Thymus (tissue), 11 donors: ENCODE results near the gene SCYL2. TPM values are rescaled to one million over a fixed set of nuclear protein-coding genes. Genes with fewer than 3 reads are reported as not detected.
A peak's percentile ranks its signal among the peaks of the same experiment; 100 is the strongest.
"Not testable (repeated sequence)": the region's sequence is repeated elsewhere in the genome, so short reads cannot be mapped to it uniquely, and the experiment has no call there.

Experiments
- DNase-seq, 9 donors: peaks; one replicate each; pipeline ENCODE4 v3.0.0-alpha.2; 2013; ENCODE audit warnings: low spot score in 9 of 9, low read depth in 6 of 9, missing footprints in 1 of 9
- H3K27ac ChIP-seq, 2 donors: one replicate each; pipeline ENCODE4 v1.5.1; 2013; ENCODE audit warnings: control low read depth in 1 of 2, low read depth in 1 of 2, low read length in 1 of 2, mild to moderate bottlenecking in 1 of 2, moderate library complexity in 1 of 2
- H3K27me3 ChIP-seq, 2 donors: one replicate each; pipeline ENCODE4 v1.5.1; 2013; ENCODE audit warnings: low read length in 1 of 2; ENCODE audit not compliant: control insufficient read depth in 2 of 2, insufficient read depth in 1 of 2
- H3K36me3 ChIP-seq, 2 donors: one replicate each; pipeline ENCODE4 v1.5.1; 2013; ENCODE audit warnings: low read length in 1 of 2, mild to moderate bottlenecking in 1 of 2, moderate library complexity in 1 of 2; ENCODE audit not compliant: control insufficient read depth in 2 of 2, insufficient read depth in 2 of 2
- H3K4me1 ChIP-seq, 2 donors: one replicate each; pipeline ENCODE4 v1.5.1; 2013; ENCODE audit warnings: low read length in 2 of 2; ENCODE audit not compliant: control insufficient read depth in 2 of 2, insufficient read depth in 2 of 2
- H3K4me3 ChIP-seq, 2 donors: one replicate each; pipeline ENCODE4 v1.5.1; 2013; ENCODE audit warnings: low read length in 2 of 2, control low read depth in 1 of 2, mild to moderate bottlenecking in 1 of 2
- H3K9me3 ChIP-seq, 2 donors: one replicate each; pipeline ENCODE4 v1.5.1; 2013; ENCODE audit warnings: low read length in 1 of 2, mild to moderate bottlenecking in 1 of 2; ENCODE audit not compliant: control insufficient read depth in 2 of 2, insufficient read depth in 1 of 2
- WGBS: extraction: QIAGEN DNeasy Blood & Tissue Kit; methylation state at CpG from one replicate; pipeline ENCODE4 v1.1.7; 2013; 5-methylcytosine and 5-hydroxymethylcytosine counted together
- polyA plus RNA-seq: library from polyadenylated mRNA; stranded (reverse); fragments of 200-250 nt; gene quantifications from one replicate; pipeline ENCODE4 v1.2.3, GENCODE V29; 2013
- total RNA-seq: library from RNA; stranded (reverse); fragments of 120-200 nt; gene quantifications from one replicate; pipeline ENCODE4 v1.2.4, GENCODE V29; 2013
- donor health status: healthy.

SCYL2 gene
- total and polyA plus RNA-seq, 2 donors: 22.4 to 31.0 TPM

- Histone ChIP-seq H3K27ac (no peak overlapping the region), H3K36me3 (no peaks in the 10 kb centered on the region), H3K27me3 (no peaks in the 10 kb centered on the region), H3K4me1 (no peaks in the 10 kb centered on the region), H3K9me3 (no peaks in the 10 kb centered on the region), H3K4me3 (no peak overlapping the region)
- WGBS: 93% methylated on average over 2 of the region's 2 CpGs
- DNase-seq: no peak
Observed at GRCh38 chr12:100251917-100252316, 15.1 kb upstream of the SCYL2 start.

- H3K27me3 ChIP-seq: no peaks in the 10 kb centered on the region
- 100% methylated on average over 1 of the region's 1 CpG for WGBS
- no peak for DNase-seq
Observed at GRCh38 chr12:100253437-100253836, 13.5 kb upstream of the SCYL2 start.

GRCh38 chr12:100254876-100255275 is 12.1 kb upstream of the SCYL2 start:
- Histone ChIP-seq H3K36me3 (no peaks in the 10 kb centered on the region), H3K4me3 (no peak overlapping the region), H3K27me3 (no peaks in the 10 kb centered on the region), H3K27ac (no peak overlapping the region), H3K4me1 (no peaks in the 10 kb centered on the region), H3K9me3 (no peaks in the 10 kb centered on the region)
- WGBS: 100% methylated on average over 1 of the region's 1 CpG
- DNase-seq: no peak

More at GRCh38 chr12:100253437-100253836, 13.5 kb upstream of the SCYL2 start:
- no peaks in the 10 kb centered on the region for H3K36me3 ChIP-seq
- no peaks in the 10 kb centered on the region for H3K4me1 ChIP-seq
- no peaks in the 10 kb centered on the region for H3K9me3 ChIP-seq
- H3K27ac ChIP-seq: no peak overlapping the region
- no peak overlapping the region for H3K4me3 ChIP-seq

- Histone ChIP-seq H3K4me3 (no peak overlapping the region), H3K27ac (no peak overlapping the region), H3K9me3 (no peaks in the 10 kb centered on the region), H3K4me1 (no peaks in the 10 kb centered on the region), H3K36me3 (no peaks in the 10 kb centered on the region), H3K27me3 (no peaks in the 10 kb centered on the region)
- 100% methylated on average over 1 of the region's 1 CpG for WGBS
- DNase-seq: no peak
Observed at GRCh38 chr12:100258127-100258526, 8.8 kb upstream of the SCYL2 start.

- peaks cover 0 to 6% of the 10 kb centered on the region in 2 donors for H3K4me1 ChIP-seq
- no peaks in the 10 kb centered on the region for H3K9me3 ChIP-seq
- no peaks in the 10 kb centered on the region for H3K36me3 ChIP-seq
- no peak for DNase-seq
- H3K4me3 ChIP-seq: no peak overlapping the region
- H3K27ac ChIP-seq: no peak overlapping the region
- 97% methylated on average over 5 of the region's 5 CpGs for WGBS
- no peaks in the 10 kb centered on the region for H3K27me3 ChIP-seq
Observed at GRCh38 chr12:100263131-100263530, 3.8 kb upstream of the SCYL2 start.

- DNase-seq, H3K27me3 ChIP-seq, H3K9me3 ChIP-seq, H3K36me3 ChIP-seq, H3K4me3 ChIP-seq, H3K27ac ChIP-seq: not testable (repeated sequence)
- H3K4me1 ChIP-seq: peaks cover 3 to 11% of the 10 kb centered on the region in 2 donors
- WGBS: 99% methylated on average over 5 of the region's 5 CpGs
Observed at GRCh38 chr12:100265107-100265506, 1.9 kb upstream of the SCYL2 start.

GRCh38 chr12:100265732-100266584 is 1.0 kb upstream of the SCYL2 start:
- peak overlapping the region; percentile 98 to 99 for H3K4me3 ChIP-seq
- H3K27ac ChIP-seq: peak overlapping the region; percentile 57 to 90
- no peak for DNase-seq
- H3K9me3 ChIP-seq: no peaks in the 10 kb centered on the region
- peaks cover 3 to 11% of the 10 kb centered on the region in 2 donors for H3K4me1 ChIP-seq
- H3K27me3 ChIP-seq: no peaks in the 10 kb centered on the region
- 85% methylated on average over 11 of the region's 11 CpGs for WGBS
- no peaks in the 10 kb centered on the region for H3K36me3 ChIP-seq

GRCh38 chr12:100266585-100266834 is 467 bp upstream of the SCYL2 start:
- peaks cover 3 to 11% of the 10 kb centered on the region in 2 donors for H3K4me1 ChIP-seq
- peak in 1 of 9 donors; percentile 78 for DNase-seq
- H3K27me3 ChIP-seq: no peaks in the 10 kb centered on the region
- no peaks in the 10 kb centered on the region for H3K9me3 ChIP-seq
- H3K4me3 ChIP-seq: peak overlapping the region; percentile 98 to 99
- 2% methylated on average over 6 of the region's 6 CpGs for WGBS
- peak overlapping the region; percentile 57 to 90 for H3K27ac ChIP-seq
- no peaks in the 10 kb centered on the region for H3K36me3 ChIP-seq

- Histone ChIP-seq H3K4me1 (peaks cover 3 to 11% of the 10 kb centered on the region in 2 donors), H3K36me3 (peaks cover 0 to 2% of the 10 kb centered on the region in 2 donors), H3K27ac (peak overlapping the region; percentile 90 to 94), H3K4me3 (peak overlapping the region; percentile 98 to 99), H3K27me3 (no peaks in the 10 kb centered on the region), H3K9me3 (no peaks in the 10 kb centered on the region)
- WGBS: 2% methylated on average over 33 of the region's 33 CpGs
- DNase-seq: peak in 7 of 9 donors; percentile 7 to 51 (median 24)
Observed at GRCh38 chr12:100267603-100268281, 765 bp downstream of the SCYL2 start.
